GM12801 (cell line): ENCODE results near the gene SH3GL2.

Source experiments
- CTCF ChIP-seq: IDR thresholded peaks from one replicate; pipeline ENCODE4 v1.5.1; 2011; ENCODE audit warnings: control low read depth; ENCODE audit not compliant: insufficient read length; ENCODE audit errors: extremely low read depth

SH3GL2 gene

GRCh38 chr9:17795744-17796143, 216.9 kb downstream of the SH3GL2 start:
- no peak for TF ChIP-seq CTCF

- no peak for TF ChIP-seq CTCF
Observed at GRCh38 chr9:17799369-17799768, 220.5 kb downstream of the SH3GL2 start.

GRCh38 chr9:17800418-17800817, 221.6 kb downstream of the SH3GL2 start:
- no peak for TF ChIP-seq CTCF

GRCh38 chr9:17802249-17802857, 223.5 kb downstream of the SH3GL2 start:
- TF ChIP-seq CTCF = no peak

GRCh38 chr9:17807613-17808282, 228.9 kb downstream of the SH3GL2 start:
- TF ChIP-seq CTCF = no peak

GRCh38 chr9:17810317-17810716, 231.5 kb downstream of the SH3GL2 start:
- no peak for TF ChIP-seq CTCF

GRCh38 chr9:17810728-17811571, 232.1 kb downstream of the SH3GL2 start:
- no peak for TF ChIP-seq CTCF
